ENCODE data around the gene DMAP1. TPM values are rescaled to one million over a fixed set of nuclear protein-coding genes. Genes with fewer than 3 reads are reported as not detected.

The DMAP1 gene
- total and polyA plus RNA-seq, 8 donors, result 29.7 to 141 (median 66.6) TPM

- peak in 1 of 2 donors; percentile 52 for DNase-seq
- 31 to 81% (median 72%) methylated on average over 2 to 3 of the region's 3 CpGs for WGBS, 5 donors
- intact Hi-C loops (cut with DNase I; ENCODE audit: low total_unique reads), result no loop called here
- no peaks in the 10 kb centered on the region for H3K27me3 ChIP-seq
- no peaks in the 10 kb centered on the region for H3K9me3 ChIP-seq
- H3K36me3 ChIP-seq, result peaks cover 0 to 38% (median 32%) of the 10 kb centered on the region in 4 donors
- TF ChIP-seq CTCF (IDR thresholded peaks at IDR 0.05) (no peak), POLR2AphosphoS5 (IDR thresholded peaks at IDR 0.05) (peak; percentile 43 to 86 (median 44)), EP300 (IDR thresholded peaks at IDR 0.05) (peak; percentile 88), POLR2A (IDR thresholded peaks at IDR 0.05) (no peak)
- H3K27ac ChIP-seq, result peak overlapping the region in 4 of 5 donors; percentile 64 to 80 (median 72)
- H3K4me1 ChIP-seq, result peaks cover 0 to 40% (median 27%) of the 10 kb centered on the region in 4 donors
- H3K4me3 ChIP-seq, result no peak overlapping the region
Observed at GRCh38 chr1:44239961-44240371, 26.7 kb downstream of the DMAP1 start.

GRCh38 chr1:44240802-44241671 is 27.8 kb downstream of the DMAP1 start:
- TF ChIP-seq EP300 (IDR thresholded peaks at IDR 0.05), result no peak
- TF ChIP-seq CTCF (IDR thresholded peaks at IDR 0.05), result no peak
- TF ChIP-seq POLR2A (IDR thresholded peaks at IDR 0.05), result no peak
- no peak for TF ChIP-seq POLR2AphosphoS5 (IDR thresholded peaks at IDR 0.05)
- Histone ChIP-seq H3K27me3 (no peaks in the 10 kb centered on the region), H3K4me3 (no peak overlapping the region), H3K36me3 (peaks cover 0 to 40% (median 36%) of the 10 kb centered on the region in 4 donors), H3K27ac (peak overlapping the region in 4 of 5 donors; percentile 64 to 80 (median 72)), H3K9me3 (no peaks in the 10 kb centered on the region), H3K4me1 (peaks cover 0 to 40% (median 27%) of the 10 kb centered on the region in 4 donors)
- DNase-seq, result no peak
- intact Hi-C loops (cut with DNase I; ENCODE audit: low total_unique reads), result no loop called here
- WGBS, 5 donors, result 76 to 84% (median 81%) methylated on average over 9 of the region's 9 CpGs

- peak overlapping the region in 1 of 5 donors; percentile 80 for H3K27ac ChIP-seq
- peaks cover 0 to 37% (median 25%) of the 10 kb centered on the region in 4 donors for H3K4me1 ChIP-seq
- no peaks in the 10 kb centered on the region for H3K27me3 ChIP-seq
- H3K36me3 ChIP-seq, result peaks cover 7 to 51% (median 48%) of the 10 kb centered on the region in 4 donors
- 82 to 90% (median 85%) methylated on average over 16 of the region's 16 CpGs for WGBS, 5 donors
- no peaks in the 10 kb centered on the region for H3K9me3 ChIP-seq
- H3K4me3 ChIP-seq, result no peak overlapping the region
- DNase-seq, result no peak
- intact Hi-C loops (cut with DNase I; ENCODE audit: low total_unique reads), result no loop called here
- TF ChIP-seq EP300 (IDR thresholded peaks at IDR 0.05) (no peak), CTCF (IDR thresholded peaks at IDR 0.05) (no peak), POLR2AphosphoS5 (IDR thresholded peaks at IDR 0.05) (no peak), POLR2A (IDR thresholded peaks at IDR 0.05) (no peak)
Observed at GRCh38 chr1:44242746-44243145, 29.5 kb downstream of the DMAP1 start.

GRCh38 chr1:44243782-44244495 is 30.7 kb downstream of the DMAP1 start:
- no peaks in the 10 kb centered on the region for H3K27me3 ChIP-seq
- H3K9me3 ChIP-seq, result no peaks in the 10 kb centered on the region
- no peak overlapping the region for H3K27ac ChIP-seq
- no peak overlapping the region for H3K4me3 ChIP-seq
- no peak for TF ChIP-seq POLR2A (IDR thresholded peaks at IDR 0.05)
- TF ChIP-seq EP300 (IDR thresholded peaks at IDR 0.05), result no peak
- no peak for TF ChIP-seq POLR2AphosphoS5 (IDR thresholded peaks at IDR 0.05)
- no peak for TF ChIP-seq CTCF (IDR thresholded peaks at IDR 0.05)
- H3K36me3 ChIP-seq, result peaks cover 8 to 58% (median 51%) of the 10 kb centered on the region in 4 donors
- H3K4me1 ChIP-seq, result peaks cover 0 to 25% (median 17%) of the 10 kb centered on the region in 4 donors
- WGBS, 5 donors, result 93 to 99% (median 96%) methylated on average over 6 to 7 of the region's 7 CpGs
- intact Hi-C loops (cut with DNase I; ENCODE audit: low total_unique reads), result no loop called here
- DNase-seq, result no peak
